ENCODE results near the gene MICB.

- TF ChIP-seq CTCF (IDR thresholded peaks at IDR 0.05) (no peak), POLR2A (IDR thresholded peaks at IDR 0.05) (peak; percentile 78)
Measured at GRCh38 chr6:31541658-31542521, 43.9 kb downstream of the MICB start, which contains the start of gene DDX39B.

Measured in breast epithelium (tissue), 3 donors.